ENCODE measurements around the gene SLC1A3.
"Not testable (repeated sequence)": the region's sequence is repeated elsewhere in the genome, so short reads cannot be mapped to it uniquely, and the experiment has no call there.

The SLC1A3 gene

DNA sequence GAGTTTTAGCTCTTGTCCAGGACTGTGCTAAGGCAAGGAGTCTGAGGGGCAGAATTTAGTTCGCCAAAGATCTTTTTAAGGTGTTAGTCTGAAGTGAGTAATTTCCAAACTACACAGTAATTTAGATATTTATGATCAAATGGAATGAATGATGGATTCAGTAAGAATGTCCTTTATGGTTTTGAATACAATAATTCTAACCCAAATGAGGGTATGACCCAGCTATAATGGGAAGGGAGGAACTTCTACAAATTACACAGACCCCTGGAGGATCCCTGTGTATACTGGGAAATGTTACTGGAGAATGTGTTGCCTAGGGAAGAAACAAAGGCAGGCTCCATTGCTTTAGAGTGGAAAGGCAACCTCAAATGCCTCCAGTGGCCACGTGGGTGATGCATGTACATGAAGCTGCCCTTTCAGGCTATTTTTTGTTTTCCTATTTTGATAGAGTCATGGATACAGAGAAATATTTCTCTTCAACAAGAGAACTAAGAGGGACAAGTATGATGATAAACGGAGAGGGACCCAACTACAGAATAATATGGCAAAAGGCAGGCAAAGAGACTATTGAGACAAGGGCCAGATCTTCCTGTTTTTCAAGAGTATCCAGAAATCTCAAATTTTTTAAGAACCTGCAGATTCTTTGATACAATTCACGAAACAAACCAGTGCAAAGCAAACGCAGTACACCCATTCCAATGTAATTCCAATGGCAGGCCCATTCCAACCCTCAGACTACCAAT is 25.4 kb downstream of the SLC1A3 start:
- no peak for DNase-seq

DNA sequence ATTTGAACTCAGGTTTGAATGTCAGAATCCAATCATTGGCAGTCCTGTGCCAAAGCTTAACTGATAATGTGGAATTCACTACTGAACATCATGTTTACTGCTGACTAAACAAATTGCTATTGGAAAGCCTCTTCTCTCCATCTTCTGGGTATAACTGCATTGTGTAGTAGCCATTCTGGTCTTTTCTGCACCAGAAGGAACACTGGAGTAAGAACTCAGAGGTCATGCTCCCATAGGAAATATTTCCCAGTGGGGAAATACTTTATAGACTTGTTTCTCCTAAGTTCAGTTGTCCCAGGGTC is 25.9 kb downstream of the SLC1A3 start:
- no peak for DNase-seq

- DNase-seq = no peak
Measured at GRCh38 chr5:36635721-36636390, 29.4 kb downstream of the SLC1A3 start.

DNA sequence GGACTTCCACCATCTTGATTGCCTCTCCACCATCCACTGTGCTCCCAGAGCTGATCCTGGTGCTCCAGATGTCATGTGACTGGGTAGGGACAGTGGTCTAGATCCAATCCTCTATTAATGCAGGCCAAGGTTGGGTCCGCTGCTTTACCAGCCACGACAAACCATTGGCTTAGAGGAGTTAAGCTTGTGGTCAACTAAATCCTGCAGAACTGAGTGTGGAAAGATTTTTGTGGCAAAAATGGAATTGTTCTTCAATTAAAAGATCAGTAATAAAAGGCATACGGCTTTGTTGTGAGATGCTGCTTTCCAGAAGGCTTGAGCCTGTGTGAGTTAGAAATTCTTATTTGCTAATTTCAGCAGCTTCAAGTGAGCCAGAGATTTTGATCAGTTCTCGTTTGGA is 30.7 kb downstream of the SLC1A3 start:
- no peak for DNase-seq

DNA sequence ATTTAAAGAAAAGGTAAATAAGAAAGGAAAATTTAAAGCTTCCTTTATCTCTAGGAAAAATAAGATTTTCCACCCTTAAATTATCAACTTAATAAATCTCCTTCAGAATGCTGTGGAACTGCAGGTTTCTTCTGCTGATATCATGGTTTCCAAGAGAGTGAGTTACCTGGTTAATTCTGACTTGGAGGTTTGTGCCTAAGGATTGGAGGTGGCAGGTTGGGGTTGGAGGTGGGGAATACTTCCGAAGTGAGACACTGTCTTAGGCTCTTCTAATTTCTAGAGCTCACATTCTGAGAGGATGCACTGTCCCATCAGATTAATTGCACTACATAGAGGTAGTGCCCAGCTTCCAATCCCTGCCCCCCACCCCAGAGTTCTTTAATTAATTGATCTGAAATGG is 31.1 kb downstream of the SLC1A3 start:
- no peak for DNase-seq

DNA sequence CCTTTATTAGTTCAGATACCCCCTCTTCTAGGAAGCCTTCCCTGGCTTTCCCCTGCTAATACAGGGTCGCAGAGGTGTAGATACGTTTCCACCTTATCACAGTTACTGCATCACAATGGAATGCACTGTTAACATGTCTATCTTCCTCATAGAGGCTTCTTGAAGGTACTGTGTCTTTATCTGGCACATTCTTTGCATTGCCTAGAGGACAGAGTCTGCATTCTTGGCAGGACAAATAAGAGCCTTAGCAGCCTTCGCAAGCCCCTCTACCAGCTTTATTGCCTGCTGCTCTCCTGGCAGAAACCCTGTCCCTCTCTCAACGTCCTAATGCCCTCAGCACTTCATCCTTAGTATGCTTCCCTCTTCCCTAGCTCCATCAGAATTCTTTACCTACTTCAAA is 31.6 kb downstream of the SLC1A3 start:
- DNase-seq = no peak

DNA sequence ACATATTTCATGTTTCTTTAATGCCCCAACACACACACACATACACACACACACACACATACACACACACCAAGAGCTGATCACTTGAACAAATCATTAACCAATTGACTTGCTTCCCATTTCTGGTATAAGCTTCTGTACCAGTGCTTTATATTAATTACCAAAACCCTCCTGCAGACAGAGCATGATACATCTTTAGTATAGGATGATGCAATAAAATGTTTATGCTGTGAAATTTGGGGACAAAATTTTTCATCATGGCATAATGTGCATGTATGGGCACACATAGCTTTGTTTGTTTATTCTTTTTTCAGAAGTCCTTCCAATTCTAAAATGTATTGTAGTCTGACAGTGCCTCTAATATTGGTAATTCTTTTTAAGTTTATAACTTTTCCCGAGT is 34.5 kb downstream of the SLC1A3 start:
- DNase-seq = no peak

- no peak for DNase-seq
Measured at GRCh38 chr5:36641431-36641830, 35.0 kb downstream of the SLC1A3 start.

DNA sequence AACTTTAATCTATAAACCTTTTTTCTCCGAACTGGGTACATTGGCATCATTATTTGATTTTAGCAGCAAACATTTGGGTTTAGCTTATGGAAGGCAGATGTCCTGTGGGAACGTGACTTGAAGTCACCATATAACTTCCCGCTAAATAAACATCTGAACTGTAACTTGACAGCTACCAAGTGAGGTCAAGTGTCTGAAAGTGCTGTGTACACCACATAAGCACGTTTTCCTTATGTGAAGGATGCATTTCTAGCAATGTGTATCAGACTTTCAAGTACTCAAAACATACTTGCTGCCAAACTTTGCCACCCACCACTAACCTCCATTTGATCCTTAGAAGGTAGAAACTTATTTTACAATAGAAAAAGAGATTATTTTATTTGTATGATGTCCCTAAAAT is 35.7 kb downstream of the SLC1A3 start:
- no peak for DNase-seq

GRCh38 chr5:36643162-36643561 is 36.8 kb downstream of the SLC1A3 start:
- no peak for DNase-seq

DNA sequence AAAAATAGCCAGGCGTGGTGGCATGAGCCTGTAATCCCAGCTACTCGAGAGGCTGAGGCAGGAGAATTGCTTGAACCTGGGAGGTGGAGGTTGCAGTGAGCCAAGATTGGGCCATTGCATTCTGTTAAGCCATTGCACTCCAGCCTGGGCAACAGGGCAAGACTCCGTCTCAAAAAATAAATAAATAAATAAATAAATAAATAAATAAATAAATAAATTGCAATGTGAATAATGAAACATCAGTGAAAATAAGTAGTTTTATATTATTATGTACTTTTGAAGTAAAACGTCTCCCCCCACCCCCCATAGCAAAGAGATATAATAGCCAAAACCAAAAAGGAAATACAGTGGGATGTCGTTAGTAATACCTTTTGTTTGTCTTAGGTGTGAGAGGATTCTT is 37.4 kb downstream of the SLC1A3 start:
- DNase-seq = not testable (repeated sequence)

- DNase-seq = no peak
Measured at GRCh38 chr5:36644727-36645126, 38.3 kb downstream of the SLC1A3 start.

DNA sequence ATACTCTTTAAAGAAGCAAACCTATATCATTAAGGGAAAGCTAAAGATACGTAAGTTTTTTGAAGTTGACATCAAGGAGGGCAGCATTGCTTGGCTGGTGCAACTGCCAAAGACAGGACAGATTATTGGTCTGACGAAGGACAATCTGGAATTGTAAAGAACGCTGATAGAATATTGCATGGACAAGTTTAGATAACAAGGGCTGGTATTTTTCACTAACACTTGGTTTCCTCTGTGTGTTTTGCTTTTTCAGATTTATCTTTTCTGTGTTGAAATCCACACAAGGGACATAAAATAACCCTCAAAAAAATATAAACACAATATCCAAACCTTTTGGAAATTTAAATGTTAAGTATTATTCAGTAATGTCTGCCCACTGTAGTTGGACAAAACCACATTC is 39.7 kb downstream of the SLC1A3 start:
- DNase-seq = no peak

- no peak for DNase-seq
Measured at GRCh38 chr5:36646507-36647023, 40.2 kb downstream of the SLC1A3 start.

- DNase-seq = no peak
Measured at GRCh38 chr5:36647046-36647445, 40.6 kb downstream of the SLC1A3 start.

DNA sequence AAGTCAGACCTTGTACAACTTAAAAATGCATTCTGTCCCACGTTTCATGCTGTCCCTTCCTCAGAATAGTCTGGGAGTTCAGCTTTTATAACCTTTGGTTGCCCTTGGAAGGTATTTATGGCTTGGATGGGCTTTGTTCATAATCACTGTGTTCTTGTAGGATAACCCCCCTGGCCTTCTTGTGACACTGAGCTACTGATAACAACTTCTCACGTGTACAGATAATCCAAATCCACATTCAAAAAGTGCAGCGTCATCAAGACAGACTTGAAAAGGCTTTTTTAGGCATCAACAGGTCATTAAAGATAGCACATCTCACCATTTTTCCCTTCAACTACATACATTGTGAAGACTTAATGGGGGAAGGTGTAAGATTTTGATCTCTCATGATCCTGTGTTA is 42.0 kb downstream of the SLC1A3 start:
- no peak for DNase-seq

DNA sequence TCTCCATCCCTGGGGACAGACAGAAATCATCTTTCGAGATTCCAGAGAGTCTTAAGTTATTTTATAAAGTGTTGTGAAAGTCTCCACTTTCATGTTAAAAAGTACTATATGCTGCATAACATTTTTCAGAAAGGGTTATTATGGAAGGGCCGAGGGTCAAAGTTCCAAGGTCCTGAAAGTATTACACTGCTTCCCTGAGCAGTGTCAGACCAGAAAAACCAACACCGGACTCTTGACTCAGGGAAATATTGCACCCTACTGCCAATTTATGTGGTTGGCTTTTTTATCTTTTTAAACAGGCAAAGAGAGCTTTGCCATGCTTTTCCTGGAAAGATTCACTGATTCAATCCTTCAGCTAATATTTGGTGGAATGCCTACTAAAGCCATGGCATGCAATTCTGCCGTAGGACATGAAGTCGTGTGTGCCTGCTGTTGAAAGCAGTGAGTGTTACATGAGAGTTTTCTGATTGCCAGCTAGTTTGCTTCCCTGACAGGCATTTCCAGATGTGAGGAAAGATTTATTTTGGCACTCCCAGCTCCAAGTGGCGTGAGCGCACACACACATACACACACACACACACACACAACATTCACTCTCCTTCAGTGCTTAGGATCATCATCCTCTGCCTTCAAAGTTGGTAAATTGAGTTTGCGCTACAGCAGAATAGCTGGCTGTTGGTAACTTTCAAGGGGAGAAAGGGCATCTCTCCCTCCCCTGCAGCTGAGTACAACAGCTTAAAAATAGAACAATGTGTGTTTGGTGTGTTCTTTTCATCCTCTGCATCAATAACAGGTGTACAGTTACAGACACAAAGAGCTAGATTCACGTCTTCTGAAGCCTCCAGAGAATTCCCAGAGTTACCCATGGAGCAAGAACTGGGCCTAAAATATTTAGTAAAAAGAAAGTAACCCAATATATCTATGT is 45.6 kb downstream of the SLC1A3 start:
- DNase-seq = no peak

DNA sequence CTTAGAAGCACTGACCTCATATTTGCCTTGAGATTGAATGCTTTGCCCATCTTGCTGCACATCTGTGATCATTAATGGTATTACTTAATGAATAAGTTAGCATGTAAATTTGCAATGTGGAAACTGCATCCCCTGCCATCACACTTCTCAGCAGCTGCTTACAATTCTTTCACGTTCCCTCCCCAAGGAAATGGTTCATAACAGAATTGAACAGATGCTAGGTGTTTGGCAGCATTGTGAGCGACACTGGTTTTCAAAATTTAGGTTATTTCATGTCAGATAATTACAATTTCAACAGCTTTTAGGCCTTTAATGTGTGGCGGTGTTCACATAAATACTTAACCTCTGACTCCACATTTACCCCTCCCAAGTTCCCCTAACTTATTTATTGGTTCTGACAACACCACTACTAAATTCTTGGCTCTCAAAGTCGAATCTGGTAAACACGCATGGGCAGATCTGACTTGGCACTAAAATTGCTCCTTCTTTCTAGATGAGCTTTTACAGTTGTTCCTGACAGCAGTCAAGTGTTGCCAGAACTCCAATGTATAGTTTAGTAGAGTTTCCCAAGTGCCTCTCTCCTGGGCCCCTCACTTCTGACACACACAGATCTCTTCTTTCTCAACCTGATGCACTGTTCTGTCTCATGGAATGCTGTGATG is 46.8 kb downstream of the SLC1A3 start:
- no peak for DNase-seq

DNA sequence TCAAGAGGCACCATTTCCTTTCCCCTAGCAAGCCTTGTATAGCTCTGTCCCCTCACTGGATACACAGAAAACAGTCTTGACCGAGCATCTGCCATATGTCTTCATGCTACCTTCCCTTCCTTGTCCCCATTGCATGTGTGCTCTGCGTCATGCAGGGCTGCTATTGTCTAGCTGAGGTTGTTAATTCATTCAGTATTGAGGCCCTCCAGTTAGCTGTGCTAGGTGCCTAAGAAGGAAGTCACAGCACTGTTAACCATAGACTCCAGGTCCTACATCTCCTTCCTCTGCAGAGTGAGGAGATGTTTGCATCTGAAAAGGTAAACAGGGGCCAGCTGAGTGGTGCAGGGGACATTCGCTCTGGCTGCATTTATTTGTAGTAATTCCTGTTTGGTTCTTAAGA is 48.2 kb downstream of the SLC1A3 start:
- DNase-seq = no peak

- DNase-seq = no peak
Measured at GRCh38 chr5:36655161-36655560, 48.8 kb downstream of the SLC1A3 start.

DNA sequence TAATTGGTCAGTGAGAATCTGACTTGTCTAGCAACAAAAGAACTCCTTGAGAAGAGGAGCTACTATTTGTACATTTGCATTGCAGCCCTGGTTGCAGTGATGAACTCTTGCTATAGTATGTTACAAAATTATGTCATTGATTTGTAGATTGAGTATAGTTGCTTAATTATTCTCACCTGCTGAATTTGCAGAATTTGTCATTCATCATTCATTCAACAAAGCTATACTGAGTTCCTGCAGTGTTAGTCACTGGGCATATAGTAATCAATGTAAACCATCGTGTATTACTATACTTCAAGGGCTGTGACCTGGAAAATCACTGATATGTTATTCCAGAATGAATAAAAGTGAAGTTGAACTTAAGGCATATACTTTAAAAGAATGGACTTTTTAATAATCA is 50.1 kb downstream of the SLC1A3 start:
- DNase-seq = no peak

GRCh38 chr5:36657563-36657995 is 51.2 kb downstream of the SLC1A3 start:
- DNase-seq = no peak

Measured in activated naive CD4-positive, alpha-beta T cell treated with anti-CD3 and anti-CD28 coated beads, Interleukin-2, amount 50 U/mL, for 16 hours (primary cell).